Upper lobe of left lung (tissue), 4 donors: ENCODE results near the gene PGLYRP4.

Experiments
- EP300 ChIP-seq, 4 donors: sonication (generic); formaldehyde crosslinking; IDR thresholded peaks; one replicate each; pipeline ENCODE4 v1.5.1; 2017; ENCODE audit warnings: antibody characterized with exemption in 4 of 4, control low read depth in 2 of 4
- POLR2A ChIP-seq, 4 donors: fragments of 450-650 bp; IDR thresholded peaks; one replicate each; pipeline ENCODE4 v1.5.1; 2016 to 2017; ENCODE audit warnings: antibody characterized with exemption in 4 of 4, mild to moderate bottlenecking in 2 of 4
- POLR2AphosphoS5 ChIP-seq, 2 donors: sonication (generic); formaldehyde crosslinking; IDR thresholded peaks; one replicate each; pipeline ENCODE4 v1.5.1; 2017; ENCODE audit warnings: antibody characterized with exemption in 2 of 2
- TF ChIP-seq, protein P1 (sequence below), 6 experiments: fragments of 450-650 bp in 4 of 6; fragments of 200-600 bp in 2 of 6; sonication (generic) in 2 of 6; IDR thresholded peaks; one replicate each; pipeline ENCODE4 v1.5.1; 2016 to 2019; ENCODE audit warnings: antibody characterized with exemption in 6 of 6

DNA sequence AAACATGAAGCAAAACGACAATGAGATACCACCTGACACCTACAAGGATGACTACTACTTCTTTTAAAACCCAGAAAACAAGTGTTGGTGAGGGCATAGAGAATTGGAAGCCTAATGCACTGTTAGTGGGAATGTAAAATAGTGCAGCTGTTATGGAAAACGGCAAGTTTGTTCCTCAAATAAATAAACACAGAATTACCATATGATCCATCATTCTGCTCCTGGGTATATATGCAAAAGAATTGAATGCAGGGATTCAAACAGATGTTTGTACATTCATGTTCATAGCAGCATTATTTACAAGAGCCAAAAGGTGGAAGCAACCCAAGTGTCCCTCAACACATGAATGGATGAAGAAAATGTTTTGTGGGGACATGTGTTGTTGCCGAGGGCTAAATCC is 43.6 kb upstream of the PGLYRP4 start:
- TF ChIP-seq, protein P1, sequence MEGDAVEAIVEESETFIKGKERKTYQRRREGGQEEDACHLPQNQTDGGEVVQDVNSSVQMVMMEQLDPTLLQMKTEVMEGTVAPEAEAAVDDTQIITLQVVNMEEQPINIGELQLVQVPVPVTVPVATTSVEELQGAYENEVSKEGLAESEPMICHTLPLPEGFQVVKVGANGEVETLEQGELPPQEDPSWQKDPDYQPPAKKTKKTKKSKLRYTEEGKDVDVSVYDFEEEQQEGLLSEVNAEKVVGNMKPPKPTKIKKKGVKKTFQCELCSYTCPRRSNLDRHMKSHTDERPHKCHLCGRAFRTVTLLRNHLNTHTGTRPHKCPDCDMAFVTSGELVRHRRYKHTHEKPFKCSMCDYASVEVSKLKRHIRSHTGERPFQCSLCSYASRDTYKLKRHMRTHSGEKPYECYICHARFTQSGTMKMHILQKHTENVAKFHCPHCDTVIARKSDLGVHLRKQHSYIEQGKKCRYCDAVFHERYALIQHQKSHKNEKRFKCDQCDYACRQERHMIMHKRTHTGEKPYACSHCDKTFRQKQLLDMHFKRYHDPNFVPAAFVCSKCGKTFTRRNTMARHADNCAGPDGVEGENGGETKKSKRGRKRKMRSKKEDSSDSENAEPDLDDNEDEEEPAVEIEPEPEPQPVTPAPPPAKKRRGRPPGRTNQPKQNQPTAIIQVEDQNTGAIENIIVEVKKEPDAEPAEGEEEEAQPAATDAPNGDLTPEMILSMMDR (IDR thresholded peaks at IDR 0.05): no peak
- no peak for TF ChIP-seq POLR2AphosphoS5 (IDR thresholded peaks at IDR 0.05)
- no peak for TF ChIP-seq EP300 (IDR thresholded peaks at IDR 0.05)
- TF ChIP-seq POLR2A (IDR thresholded peaks at IDR 0.05): no peak
